Femur (tissue), 1 donor: ENCODE results near the gene TIMM17B.
"Not testable (repeated sequence)": the region's sequence is repeated elsewhere in the genome, so short reads cannot be mapped to it uniquely, and the experiment has no call there.

Source experiments
- DNase-seq: peaks from one replicate; pipeline ENCODE4 v3.0.0-alpha.2; 2017

Gene TIMM17B

DNA sequence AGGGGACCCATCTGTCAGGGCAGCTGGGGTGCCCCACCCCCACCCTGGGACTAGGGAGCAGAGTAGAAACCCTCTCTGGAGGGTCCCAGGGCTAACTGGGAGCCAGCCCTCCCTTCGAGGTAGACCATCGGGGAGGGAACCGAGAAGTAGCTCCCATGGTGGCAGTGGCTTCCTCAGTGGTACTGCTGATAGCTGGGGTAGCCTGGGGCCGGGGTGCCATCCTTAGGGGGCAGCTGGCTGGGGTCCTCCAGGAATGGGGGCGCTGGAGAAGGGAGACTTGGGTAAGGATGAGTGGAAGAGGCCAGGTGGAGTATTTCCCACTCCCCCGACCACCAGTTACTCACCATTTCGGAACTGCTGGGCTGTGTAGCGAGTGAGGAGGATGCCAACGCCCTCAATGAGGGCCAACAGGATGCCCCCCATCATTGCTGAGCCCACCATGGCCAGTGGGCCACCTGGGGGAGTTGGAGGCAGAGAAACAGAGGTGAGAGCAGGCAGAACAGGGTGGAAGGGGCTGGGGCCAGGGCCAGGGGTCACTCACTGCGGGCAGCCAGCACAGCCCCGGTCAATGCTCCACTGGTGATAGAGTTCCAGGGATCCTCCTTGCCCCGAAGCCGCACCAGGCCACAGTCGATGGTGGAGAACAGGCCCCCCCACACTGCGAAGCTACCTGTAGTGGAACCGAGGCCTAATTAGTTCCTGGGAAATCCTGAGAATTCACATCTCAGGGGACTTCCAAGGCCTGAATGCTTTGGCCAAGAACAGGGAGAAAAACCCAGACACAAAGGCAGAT lies 3.8 kb downstream of the TIMM17B start:
- DNase-seq = no peak

DNA sequence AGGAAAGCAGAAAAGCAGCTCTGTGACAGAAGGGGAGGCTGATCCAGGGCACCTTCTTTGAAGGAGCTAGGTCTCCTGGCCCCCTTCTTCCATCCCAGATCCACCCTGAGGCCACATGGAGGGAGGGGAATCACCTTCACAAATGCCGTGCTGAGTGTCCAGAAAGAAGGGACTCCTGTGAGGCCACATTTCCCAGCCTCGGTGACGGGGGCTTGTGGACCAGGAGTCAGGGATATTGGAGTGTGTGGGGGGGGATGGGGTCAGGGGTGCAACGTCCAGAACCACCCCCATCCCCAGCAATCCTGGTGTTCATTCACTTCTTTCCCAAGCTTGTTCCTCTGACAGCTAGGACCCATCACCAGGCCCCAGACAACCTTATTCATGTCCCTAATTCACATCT lies 4.7 kb downstream of the TIMM17B start:
- no peak for DNase-seq

DNA sequence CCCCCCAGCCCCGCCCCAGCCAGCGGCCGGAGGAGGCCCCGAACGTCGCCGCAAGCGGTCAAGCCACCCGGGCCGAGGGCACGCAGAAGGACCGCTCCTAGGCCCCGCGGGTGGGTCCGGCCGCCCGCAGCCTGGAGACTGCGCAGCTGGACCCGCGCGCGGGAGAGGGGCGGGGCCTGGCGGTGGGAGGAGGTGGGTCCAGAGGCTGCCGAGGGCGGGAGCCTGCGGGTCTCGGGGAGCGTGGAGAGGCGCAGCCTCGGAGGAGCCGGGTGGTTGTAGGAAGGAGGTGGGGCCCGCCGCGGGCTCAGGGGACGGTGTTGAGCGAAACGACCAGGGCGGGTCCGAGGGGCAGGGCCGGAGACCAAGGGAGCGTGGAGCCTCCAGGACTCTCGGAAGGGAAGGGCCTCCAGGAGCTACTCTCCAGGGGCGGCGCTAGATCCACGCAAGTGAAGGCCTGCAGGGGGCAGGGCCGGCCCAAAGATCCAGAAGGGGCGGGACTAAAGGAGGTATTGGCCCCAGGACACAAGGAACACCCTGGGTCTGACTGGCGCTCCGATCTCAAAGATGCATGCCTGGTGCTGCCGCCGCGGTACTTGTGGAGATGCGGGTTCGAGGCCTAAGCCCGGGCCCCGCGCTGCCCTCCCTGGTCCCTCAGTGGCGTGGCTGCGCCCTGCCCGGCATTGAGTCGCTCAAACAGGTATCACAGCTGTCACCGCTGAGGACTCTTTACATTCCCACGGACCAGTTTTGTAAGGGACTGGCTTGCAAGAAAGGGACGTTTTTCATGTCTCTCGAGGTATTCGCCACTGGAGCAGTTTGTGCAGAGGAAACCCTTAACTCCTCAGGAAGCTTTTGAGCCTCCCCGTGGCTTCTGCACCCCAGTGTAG lies 5.9 kb downstream of the TIMM17B start:
- DNase-seq = peak; percentile 88

DNA sequence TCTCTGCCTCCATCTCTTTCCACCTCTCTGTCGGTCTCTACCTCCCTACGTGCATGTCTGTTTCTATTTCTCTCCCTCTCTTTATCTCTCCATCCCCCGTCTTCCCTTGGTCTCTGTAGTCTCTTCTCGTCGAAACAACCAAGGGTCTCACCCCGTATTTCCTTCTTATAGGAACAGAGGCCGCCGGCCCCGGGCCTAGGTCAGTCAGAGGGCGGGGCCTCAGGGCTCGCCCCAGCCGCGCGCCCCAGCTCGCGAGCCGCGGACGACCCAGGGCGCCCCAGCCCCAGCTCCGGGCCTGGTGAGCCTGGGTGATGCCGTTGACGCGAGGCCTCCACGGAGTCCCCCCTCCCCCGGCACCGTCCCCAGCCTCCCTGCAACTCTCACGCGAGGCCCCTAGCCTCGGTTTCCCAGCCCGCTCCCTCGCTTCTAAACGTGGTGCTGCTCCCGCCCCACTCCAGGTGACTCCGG lies 6.6 kb downstream of the TIMM17B start:
- peak; percentile 35 for DNase-seq

DNA sequence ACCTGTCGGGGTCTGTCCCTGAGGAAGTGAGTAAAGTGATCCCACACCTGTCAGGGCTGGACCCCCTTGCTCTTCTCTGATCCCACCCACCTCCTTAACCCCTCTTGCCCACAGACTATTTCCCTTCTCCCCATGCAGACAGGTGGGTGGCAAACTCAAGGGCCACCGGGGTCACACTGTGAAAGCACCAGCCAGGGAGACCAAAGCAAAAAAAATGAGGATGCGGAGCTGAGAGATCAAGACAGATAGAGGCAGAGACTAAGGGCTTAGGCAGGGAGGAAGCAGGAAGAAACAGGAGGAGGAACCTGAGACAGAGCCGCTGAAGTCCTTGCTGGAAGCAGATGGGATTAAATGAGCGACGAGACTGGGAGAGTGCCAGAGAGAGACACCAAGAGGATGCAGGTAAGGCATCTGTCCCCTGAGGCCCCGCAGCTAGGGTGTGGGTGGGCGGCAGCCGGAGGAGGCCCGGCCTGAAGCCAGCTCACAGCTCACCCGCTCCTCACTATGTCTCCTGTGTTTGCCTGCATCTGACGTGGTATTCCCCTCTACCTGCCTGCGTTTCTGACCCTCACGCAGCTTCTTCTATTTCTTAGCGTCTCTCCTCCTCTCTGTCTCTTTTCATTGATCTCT lies 7.2 kb downstream of the TIMM17B start:
- DNase-seq = no peak

DNA sequence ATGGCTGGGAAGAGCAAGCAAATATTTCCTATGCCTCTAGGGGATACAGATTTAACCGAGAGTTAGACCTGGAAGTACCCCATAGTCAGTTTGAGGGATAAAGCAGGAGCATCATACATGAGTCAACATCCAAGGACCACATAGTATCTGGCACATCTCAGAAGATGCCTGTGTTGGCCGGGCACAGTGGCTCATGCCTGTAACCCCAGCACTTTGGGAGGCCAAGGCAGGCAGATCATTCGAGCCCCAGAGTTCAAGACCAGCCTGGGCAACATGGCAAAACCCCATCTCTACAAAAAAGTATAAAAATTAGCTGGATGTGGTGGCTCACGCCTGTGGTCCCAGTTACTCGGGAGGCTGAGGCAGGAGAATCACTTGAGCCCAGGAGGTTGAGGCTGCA lies 11.0 kb downstream of the TIMM17B start:
- not testable (repeated sequence) for DNase-seq

DNA sequence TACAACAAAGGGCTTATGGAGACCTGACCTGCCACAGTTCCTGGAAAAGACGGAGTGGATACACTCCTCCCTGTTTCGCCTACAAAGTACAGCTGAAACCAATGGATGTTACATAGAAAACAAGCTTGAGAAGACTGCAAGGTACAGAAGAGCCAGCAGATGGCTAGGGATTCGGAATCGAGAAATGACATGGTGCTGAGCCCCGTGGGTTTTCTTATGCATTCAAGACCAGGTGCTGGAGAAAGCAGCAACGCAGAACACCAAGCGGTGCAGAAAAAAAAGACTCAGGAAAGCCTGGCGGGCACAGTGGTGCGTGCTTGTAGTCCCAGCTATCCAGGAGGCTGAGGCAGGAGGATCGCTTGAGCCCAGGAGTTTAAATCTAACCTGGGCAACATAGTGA lies 13.8 kb downstream of the TIMM17B start:
- no peak for DNase-seq

DNA sequence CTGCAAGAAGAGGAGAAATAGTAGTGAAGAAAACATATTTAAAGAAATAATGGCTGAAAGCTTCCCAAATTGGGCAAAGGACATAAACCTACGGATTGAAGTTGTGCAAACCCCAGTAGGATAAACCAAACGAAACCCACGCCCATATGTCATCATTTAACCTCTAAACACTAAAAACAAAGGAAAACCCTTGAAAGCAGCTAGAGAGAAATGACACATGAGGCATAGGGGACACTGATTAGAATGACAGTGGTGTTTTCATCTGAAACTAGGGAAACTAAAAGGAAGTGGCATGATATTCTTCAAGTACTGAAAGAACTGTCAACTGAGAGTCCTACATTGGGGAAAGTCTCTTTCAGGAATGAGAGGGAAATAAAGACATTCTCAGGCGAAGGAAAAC lies 20.6 kb downstream of the TIMM17B start:
- not testable (repeated sequence) for DNase-seq

DNA sequence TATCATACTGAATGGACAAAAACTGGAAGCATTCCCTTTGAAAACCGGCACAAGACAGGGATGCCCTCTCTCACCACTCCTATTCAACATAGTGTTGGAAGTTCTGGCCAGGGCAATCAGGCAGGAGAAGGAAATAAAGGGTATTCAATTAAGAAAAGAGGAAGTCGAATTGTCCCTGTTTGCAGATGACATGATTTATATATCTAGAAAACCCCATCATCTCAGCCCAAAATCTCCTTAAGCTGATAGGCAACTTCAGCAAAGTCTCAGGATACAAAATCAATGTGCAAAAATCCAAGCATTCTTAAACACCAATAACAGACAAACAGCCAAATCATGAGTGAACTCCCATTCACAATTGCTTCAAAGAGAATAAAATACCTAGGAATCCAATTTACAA lies 25.6 kb downstream of the TIMM17B start:
- DNase-seq = not testable (repeated sequence)

DNA sequence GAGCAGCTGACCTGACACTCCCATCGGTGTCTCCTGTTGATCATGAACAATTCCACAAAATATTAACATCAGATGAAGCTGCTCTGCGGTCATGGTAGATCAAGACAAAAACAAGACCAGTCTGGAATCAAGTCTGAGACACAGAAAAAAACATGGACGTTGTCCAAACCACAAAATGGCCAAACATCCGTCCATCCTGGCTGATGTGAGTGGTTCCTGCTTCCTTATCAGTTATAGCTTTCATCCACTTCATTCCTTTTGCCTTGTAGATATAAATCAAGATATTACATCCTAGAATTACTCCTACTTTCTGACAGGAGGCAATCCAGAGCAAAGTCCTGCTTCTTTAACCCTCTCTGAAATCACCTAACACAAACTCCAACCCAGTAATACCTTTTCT lies 33.4 kb downstream of the TIMM17B start:
- DNase-seq = no peak

DNA sequence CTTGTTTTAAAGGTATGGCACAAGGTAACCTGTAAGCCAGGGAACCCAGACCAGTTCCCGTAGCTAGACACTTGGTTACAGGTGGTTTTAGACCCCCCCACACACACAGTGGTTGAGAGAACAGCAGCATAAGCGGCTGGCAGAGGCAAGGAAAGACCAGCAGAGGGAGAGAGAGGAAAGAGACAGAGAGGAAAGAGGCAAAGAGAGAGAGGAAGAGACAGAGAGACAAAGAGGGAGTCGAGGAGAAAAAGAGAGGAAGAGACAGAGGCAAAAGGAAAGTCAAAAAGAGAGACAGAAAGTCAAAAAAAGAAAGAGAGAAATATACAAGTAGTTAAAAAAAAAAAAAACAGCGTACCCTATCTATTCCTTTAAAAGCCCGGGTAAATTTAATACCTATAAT lies 42.7 kb downstream of the TIMM17B start:
- no peak for DNase-seq

DNA sequence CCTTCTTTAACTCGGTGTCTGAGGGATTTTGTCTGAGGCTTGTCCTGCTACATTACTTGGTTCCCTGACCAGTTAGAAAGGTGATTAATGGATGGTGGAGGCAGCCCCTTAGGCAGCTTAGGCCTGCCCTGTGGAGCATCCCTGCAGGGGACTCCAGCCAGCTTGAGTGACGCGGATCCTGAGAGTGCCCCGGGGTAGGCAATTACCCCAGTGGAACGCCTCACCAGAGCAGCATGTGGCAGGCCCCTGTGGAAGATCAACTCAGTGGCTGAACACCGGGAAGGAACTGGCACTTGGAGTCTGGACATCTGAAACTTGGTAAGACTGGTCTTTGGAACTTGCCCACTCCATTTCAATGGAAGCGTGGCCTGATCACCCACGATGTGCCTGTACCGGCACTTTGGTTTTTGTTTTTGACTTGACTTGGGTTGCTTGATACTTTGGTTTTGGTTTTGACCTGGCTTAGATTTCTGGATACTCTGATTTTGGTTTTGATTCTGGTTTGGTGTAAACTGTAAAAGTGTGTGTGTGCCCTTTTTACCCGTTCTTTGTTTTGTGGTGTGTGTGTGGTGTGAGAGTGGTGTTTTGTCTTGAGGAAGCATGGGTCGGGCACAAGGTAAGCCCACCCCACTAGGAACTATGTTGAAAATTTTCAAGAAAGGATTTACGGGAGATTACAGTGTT lies 43.3 kb downstream of the TIMM17B start:
- not testable (repeated sequence) for DNase-seq

DNA sequence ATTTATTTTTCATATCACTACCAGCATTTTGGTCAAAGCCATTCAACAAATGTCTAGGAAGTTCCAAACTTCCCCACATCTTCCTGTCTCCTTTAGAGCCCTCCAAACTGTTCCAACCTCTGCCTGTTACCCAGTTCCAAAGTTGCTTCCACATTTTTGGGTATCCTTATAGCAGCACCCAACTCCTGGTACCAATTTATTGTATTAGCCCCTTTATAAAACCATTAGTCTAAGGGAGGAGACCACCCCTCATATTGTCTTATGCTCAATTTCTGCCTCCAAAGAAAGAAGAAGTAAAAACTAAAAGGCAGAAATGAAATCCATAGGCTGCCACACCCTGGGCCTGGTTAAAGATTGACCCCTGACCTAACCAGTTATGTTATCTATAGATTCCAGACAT lies 44.1 kb downstream of the TIMM17B start:
- DNase-seq = not testable (repeated sequence)

DNA sequence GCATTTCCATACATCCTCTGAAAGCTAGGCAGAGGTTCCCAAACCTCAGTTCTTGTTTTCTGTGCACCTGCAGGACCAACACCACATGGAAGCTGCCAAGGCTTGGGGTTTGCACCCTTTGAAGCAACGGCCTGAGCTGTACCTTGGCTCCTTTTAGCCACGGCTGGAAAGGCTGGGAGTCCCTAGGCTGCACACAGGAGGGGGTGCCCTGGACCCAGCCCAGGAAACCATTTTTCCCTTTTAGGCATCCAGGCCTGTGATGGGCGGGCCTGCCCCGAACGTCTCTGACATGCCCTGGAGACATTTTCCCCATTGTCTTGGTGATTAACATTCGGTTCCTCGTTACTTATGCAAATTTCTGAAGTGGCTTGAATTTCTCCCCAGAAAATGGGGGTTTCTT lies 44.7 kb downstream of the TIMM17B start:
- DNase-seq = no peak

DNA sequence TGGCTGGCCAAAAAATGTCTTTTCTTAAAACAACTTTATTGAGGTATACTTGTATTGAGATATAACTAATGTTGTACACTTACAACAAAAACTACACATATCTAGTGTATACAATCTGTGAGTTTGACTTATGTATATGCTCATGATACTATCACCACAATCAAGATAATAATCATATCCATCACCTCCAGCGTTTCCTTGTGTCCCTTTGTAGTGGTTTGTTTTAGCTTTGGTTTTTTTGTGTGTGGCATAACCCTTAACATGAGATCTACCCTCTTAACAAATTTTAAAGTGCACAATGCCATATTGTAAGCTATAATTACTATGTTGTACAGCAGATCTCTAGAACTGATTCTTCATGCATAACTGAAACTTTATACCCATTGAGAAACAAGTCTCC lies 48.7 kb downstream of the TIMM17B start:
- no peak for DNase-seq
